Stimulated activated naive CD8-positive, alpha-beta T cell treated with anti-CD3 and anti-CD28 coated beads, Interleukin-15, Interleukin-2, amounts not matched to agents 100 ng/mL and 50 ng/mL, for 24 hours (primary cell): ENCODE data around the gene TIMM22.
"Not testable (repeated sequence)": the region's sequence is repeated elsewhere in the genome, so short reads cannot be mapped to it uniquely, and the experiment has no call there.

ENCODE experiments used
- H3K27ac Mint-ChIP-seq: one replicate; pipeline ENCODE4 v1.8.0; 2021; ENCODE audit warnings: mild to moderate bottlenecking, mixed read lengths
- H3K27me3 Mint-ChIP-seq: one replicate; pipeline ENCODE4 v1.8.0; 2021; ENCODE audit warnings: mixed read lengths
- H3K36me3 Mint-ChIP-seq: one replicate; pipeline ENCODE4 v1.8.0; 2021; ENCODE audit warnings: low read depth, mixed read lengths
- H3K4me1 Mint-ChIP-seq: one replicate; pipeline ENCODE4 v1.8.0; 2021; ENCODE audit warnings: low read depth, mixed read lengths
- H3K4me3 Mint-ChIP-seq: one replicate; pipeline ENCODE4 v1.8.0; 2021; ENCODE audit warnings: mild to moderate bottlenecking, mixed read lengths
- H3K9me3 Mint-ChIP-seq: one replicate; pipeline ENCODE4 v1.8.0; 2021; ENCODE audit warnings: mixed read lengths

Gene TIMM22

GRCh38 chr17:1033503-1033902 lies 36.6 kb downstream of the TIMM22 start:
- Mint-ChIP-seq H3K4me1 (no peaks in the 10 kb centered on the region), H3K27ac (no peak overlapping the region), H3K4me3 (no peak overlapping the region), H3K9me3 (no peaks in the 10 kb centered on the region), H3K36me3 (no peaks in the 10 kb centered on the region), H3K27me3 (no peaks in the 10 kb centered on the region)

DNA sequence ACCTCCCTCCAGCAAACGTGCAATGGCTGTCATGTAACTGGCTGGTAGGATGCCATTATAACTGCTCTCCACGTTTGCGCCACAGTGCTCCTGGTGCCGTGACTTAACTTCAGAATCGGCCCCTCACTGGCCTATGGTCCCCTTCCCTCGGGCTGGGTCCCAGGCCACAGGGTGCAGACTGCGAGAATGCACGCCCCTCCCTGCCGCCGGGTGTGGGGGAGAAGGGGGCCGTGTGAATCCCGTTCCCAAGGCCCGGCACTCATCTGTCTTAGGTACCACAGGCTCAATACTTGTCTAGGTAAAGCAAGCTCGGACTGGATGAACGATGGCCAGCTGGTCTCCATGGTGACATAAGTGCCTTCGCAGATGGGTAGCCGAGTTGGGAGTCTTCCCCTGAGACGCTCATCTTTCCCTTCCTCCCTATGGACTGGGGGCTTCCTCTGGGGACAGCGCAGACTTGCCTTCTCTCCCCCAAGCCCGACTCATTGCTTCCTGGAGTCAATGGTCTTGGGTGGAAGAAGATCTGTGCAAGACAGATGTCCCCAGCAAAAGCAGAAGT lies 37.8 kb downstream of the TIMM22 start:
- H3K27ac Mint-ChIP-seq: no peak overlapping the region
- no peaks in the 10 kb centered on the region for H3K36me3 Mint-ChIP-seq
- no peaks in the 10 kb centered on the region for H3K9me3 Mint-ChIP-seq
- H3K4me1 Mint-ChIP-seq: no peaks in the 10 kb centered on the region
- no peaks in the 10 kb centered on the region for H3K27me3 Mint-ChIP-seq
- no peak overlapping the region for H3K4me3 Mint-ChIP-seq

GRCh38 chr17:1035546-1036170 lies 38.7 kb downstream of the TIMM22 start:
- no peaks in the 10 kb centered on the region for H3K4me1 Mint-ChIP-seq
- H3K36me3 Mint-ChIP-seq: no peaks in the 10 kb centered on the region
- no peaks in the 10 kb centered on the region for H3K27me3 Mint-ChIP-seq
- H3K27ac Mint-ChIP-seq: no peak overlapping the region
- no peaks in the 10 kb centered on the region for H3K9me3 Mint-ChIP-seq
- H3K4me3 Mint-ChIP-seq: no peak overlapping the region

GRCh38 chr17:1036171-1036844 lies 39.4 kb downstream of the TIMM22 start:
- Mint-ChIP-seq H3K4me1 (no peaks in the 10 kb centered on the region), H3K27ac (no peak overlapping the region), H3K9me3 (no peaks in the 10 kb centered on the region), H3K27me3 (no peaks in the 10 kb centered on the region), H3K36me3 (no peaks in the 10 kb centered on the region), H3K4me3 (no peak overlapping the region)

DNA sequence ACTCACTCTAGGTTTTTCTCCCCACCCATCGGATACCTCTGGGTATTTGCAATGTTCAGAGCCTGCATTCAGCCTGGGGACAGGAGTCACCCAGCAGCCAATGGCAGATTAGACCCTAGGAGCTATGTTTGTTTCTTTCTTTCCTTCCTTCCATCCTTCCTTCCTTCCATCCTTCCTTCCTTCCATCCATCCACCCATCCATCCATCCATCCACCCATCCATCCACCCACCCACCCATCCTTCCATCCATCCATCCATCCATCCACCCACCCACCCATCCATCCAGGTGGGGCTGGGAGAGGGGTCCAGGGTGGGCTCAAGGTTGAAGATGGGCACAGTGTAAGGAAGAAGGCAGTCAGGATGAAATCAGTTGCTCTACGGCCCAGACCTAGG lies 39.9 kb downstream of the TIMM22 start:
- H3K27me3 Mint-ChIP-seq: no peaks in the 10 kb centered on the region
- H3K4me3 Mint-ChIP-seq: no peak overlapping the region
- H3K36me3 Mint-ChIP-seq: peaks cover 1% of the 10 kb centered on the region
- H3K9me3 Mint-ChIP-seq: no peaks in the 10 kb centered on the region
- H3K4me1 Mint-ChIP-seq: no peaks in the 10 kb centered on the region
- H3K27ac Mint-ChIP-seq: no peak overlapping the region

- no peaks in the 10 kb centered on the region for H3K27me3 Mint-ChIP-seq
- no peaks in the 10 kb centered on the region for H3K9me3 Mint-ChIP-seq
- peaks cover 6% of the 10 kb centered on the region for H3K36me3 Mint-ChIP-seq
- H3K4me3 Mint-ChIP-seq: no peak overlapping the region
- H3K4me1 Mint-ChIP-seq: no peaks in the 10 kb centered on the region
- no peak overlapping the region for H3K27ac Mint-ChIP-seq
Measured at GRCh38 chr17:1037238-1037879, 40.4 kb downstream of the TIMM22 start.

- H3K27me3 Mint-ChIP-seq: no peaks in the 10 kb centered on the region
- no peaks in the 10 kb centered on the region for H3K4me1 Mint-ChIP-seq
- no peak overlapping the region for H3K27ac Mint-ChIP-seq
- peaks cover 13% of the 10 kb centered on the region for H3K36me3 Mint-ChIP-seq
- no peaks in the 10 kb centered on the region for H3K9me3 Mint-ChIP-seq
- H3K4me3 Mint-ChIP-seq: no peak overlapping the region
Measured at GRCh38 chr17:1038459-1039122, 41.7 kb downstream of the TIMM22 start.

- H3K9me3 Mint-ChIP-seq: no peaks in the 10 kb centered on the region
- no peak overlapping the region for H3K27ac Mint-ChIP-seq
- no peaks in the 10 kb centered on the region for H3K27me3 Mint-ChIP-seq
- no peak overlapping the region for H3K4me3 Mint-ChIP-seq
- peaks cover 13% of the 10 kb centered on the region for H3K36me3 Mint-ChIP-seq
- no peaks in the 10 kb centered on the region for H3K4me1 Mint-ChIP-seq
Measured at GRCh38 chr17:1039123-1039507, 42.2 kb downstream of the TIMM22 start.

- H3K4me1 Mint-ChIP-seq: no peaks in the 10 kb centered on the region
Measured at GRCh38 chr17:1039511-1040215, 42.7 kb downstream of the TIMM22 start.

GRCh38 chr17:1040216-1040600 lies 43.3 kb downstream of the TIMM22 start:
- Mint-ChIP-seq H3K27me3 (no peaks in the 10 kb centered on the region), H3K4me1 (no peaks in the 10 kb centered on the region), H3K4me3 (no peak overlapping the region), H3K9me3 (no peaks in the 10 kb centered on the region), H3K27ac (no peak overlapping the region), H3K36me3 (peaks cover 18% of the 10 kb centered on the region)

More at GRCh38 chr17:1039511-1040215, 42.7 kb downstream of the TIMM22 start:
- Mint-ChIP-seq H3K36me3 (peaks cover 13% of the 10 kb centered on the region), H3K27ac (no peak overlapping the region), H3K27me3 (no peaks in the 10 kb centered on the region), H3K9me3 (no peaks in the 10 kb centered on the region), H3K4me3 (no peak overlapping the region)

- no peaks in the 10 kb centered on the region for H3K9me3 Mint-ChIP-seq
- H3K27ac Mint-ChIP-seq: no peak overlapping the region
- no peaks in the 10 kb centered on the region for H3K27me3 Mint-ChIP-seq
- H3K36me3 Mint-ChIP-seq: peaks cover 19% of the 10 kb centered on the region
- H3K4me3 Mint-ChIP-seq: no peak overlapping the region
- no peaks in the 10 kb centered on the region for H3K4me1 Mint-ChIP-seq
Measured at GRCh38 chr17:1041746-1042145, 44.8 kb downstream of the TIMM22 start.

DNA sequence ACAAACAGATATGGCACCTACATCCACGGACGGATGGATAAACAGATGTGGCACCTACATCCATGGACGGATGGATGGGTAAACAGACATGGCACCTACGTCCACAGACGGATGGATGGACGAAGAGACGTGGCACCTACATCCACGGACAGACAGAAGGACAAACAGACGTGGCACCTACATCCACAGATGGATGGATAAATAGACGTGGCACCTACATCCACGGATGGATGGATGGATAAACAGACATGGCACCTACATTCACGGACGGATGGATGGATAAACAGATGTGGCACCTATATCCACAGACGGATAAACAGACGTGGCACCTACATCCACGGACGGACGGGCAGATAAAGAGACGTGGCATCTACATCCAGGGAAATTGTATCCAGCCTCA lies 45.6 kb downstream of the TIMM22 start:
- no peaks in the 10 kb centered on the region for H3K4me1 Mint-ChIP-seq
- no peak overlapping the region for H3K4me3 Mint-ChIP-seq
- H3K27ac Mint-ChIP-seq: no peak overlapping the region
- peaks cover 19% of the 10 kb centered on the region for H3K36me3 Mint-ChIP-seq
- no peaks in the 10 kb centered on the region for H3K9me3 Mint-ChIP-seq
- no peaks in the 10 kb centered on the region for H3K27me3 Mint-ChIP-seq

DNA sequence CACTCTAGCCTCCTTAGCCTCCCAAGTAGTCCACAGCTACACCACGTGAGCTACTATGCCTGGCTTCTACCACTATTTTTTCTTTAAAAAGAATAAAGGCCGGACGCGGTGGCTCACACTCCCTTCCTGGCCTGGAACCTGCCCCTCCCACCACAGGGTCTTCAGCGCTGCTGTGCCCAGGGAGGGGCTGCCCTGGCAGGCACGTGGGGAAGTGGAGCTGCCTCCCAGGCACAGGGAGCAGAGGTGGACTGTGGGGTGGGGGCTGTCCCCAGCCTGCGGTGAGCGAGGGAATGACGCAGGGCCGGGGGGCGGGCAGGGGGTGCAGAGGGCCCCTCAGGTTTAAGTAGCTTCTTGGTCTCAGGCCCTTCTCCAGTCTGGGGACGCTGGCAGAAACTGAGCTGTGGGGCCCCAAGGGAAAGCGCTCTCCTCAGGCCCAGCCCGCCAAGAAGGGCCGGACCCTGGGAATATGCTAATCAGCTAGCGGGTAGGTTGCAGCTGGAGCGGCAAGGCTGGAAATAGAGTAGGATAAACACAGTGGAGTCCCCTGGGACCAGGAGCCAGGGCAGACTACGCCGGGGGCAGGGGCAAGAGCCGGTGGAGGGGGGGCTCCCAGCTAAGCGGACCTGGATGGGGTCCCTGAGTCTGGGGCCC lies 46.8 kb downstream of the TIMM22 start:
- no peak overlapping the region for H3K27ac Mint-ChIP-seq
- no peaks in the 10 kb centered on the region for H3K4me1 Mint-ChIP-seq
- no peak overlapping the region for H3K4me3 Mint-ChIP-seq
- peaks cover 19% of the 10 kb centered on the region for H3K36me3 Mint-ChIP-seq
- H3K27me3 Mint-ChIP-seq: no peaks in the 10 kb centered on the region
- H3K9me3 Mint-ChIP-seq: no peaks in the 10 kb centered on the region

GRCh38 chr17:1044387-1045009 lies 47.6 kb downstream of the TIMM22 start:
- not testable (repeated sequence) for H3K4me1 Mint-ChIP-seq, H3K27ac Mint-ChIP-seq, H3K9me3 Mint-ChIP-seq, H3K4me3 Mint-ChIP-seq, H3K27me3 Mint-ChIP-seq
- H3K36me3 Mint-ChIP-seq: peaks cover 19% of the 10 kb centered on the region
